ENCODE data around the gene KRTAP4-12. TPM values are rescaled to one million over a fixed set of nuclear protein-coding genes. Genes with fewer than 3 reads are reported as not detected.
"Not testable (repeated sequence)": the region's sequence is repeated elsewhere in the genome, so short reads cannot be mapped to it uniquely, and the experiment has no call there.

KRTAP4-12 gene
- total and polyA plus RNA-seq, 2 experiments from 2014 or later, result not detected

DNA sequence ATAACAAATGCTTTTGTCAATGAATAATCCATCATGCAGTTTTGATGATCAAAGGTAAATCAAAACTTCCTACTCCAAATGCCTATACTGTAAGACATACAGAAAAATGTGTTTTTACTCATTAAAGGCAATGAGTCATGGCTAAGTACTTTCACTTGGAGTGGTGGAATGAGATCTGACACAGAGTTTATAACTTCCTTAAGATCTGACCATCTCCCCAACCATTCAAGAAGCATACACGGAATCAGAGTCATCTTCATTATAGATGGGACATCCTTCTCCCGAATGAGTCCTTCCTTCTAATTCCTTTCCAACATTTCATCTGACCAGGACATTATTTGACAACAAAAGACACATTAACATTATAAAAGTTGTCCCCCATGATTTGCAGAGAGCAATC, 40.6 kb downstream of the KRTAP4-12 start:
- H3K27ac ChIP-seq; DNase-seq (ENCODE audit: low read depth in 1 of 2, low spot score in 1 of 2); H3K36me3 ChIP-seq; H3K27me3 ChIP-seq; H3K9me3 ChIP-seq (ENCODE audit: low read depth); H3K4me1 ChIP-seq (ENCODE audit: low read depth); H3K4me3 ChIP-seq: not testable (repeated sequence)

DNA sequence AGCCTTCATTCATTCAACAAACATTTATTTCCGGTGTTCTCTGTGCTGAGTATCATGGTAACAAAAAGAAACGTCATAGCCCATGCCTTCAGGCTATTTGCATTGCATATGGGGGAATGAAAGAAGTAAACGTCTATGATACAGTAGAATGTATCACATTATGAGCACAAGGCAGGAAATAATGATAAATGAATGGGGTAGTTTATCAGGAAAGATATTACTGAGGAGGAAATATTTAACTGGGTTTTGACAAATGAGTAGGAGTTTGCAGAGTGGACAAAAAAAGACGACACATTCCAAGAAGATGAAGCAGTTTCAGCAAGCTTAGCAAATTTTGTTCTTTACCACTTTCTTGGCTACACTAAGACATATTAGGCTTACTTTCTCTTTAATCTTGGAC, 41.4 kb downstream of the KRTAP4-12 start:
- Histone ChIP-seq H3K36me3 (no peaks in the 10 kb centered on the region), H3K4me1 (ENCODE audit: low read depth) (no peaks in the 10 kb centered on the region), H3K4me3 (no peak overlapping the region), H3K9me3 (ENCODE audit: low read depth) (peaks cover 3% of the 10 kb centered on the region), H3K27ac (no peak overlapping the region), H3K27me3 (no peaks in the 10 kb centered on the region)
- TF ChIP-seq, protein P1, sequence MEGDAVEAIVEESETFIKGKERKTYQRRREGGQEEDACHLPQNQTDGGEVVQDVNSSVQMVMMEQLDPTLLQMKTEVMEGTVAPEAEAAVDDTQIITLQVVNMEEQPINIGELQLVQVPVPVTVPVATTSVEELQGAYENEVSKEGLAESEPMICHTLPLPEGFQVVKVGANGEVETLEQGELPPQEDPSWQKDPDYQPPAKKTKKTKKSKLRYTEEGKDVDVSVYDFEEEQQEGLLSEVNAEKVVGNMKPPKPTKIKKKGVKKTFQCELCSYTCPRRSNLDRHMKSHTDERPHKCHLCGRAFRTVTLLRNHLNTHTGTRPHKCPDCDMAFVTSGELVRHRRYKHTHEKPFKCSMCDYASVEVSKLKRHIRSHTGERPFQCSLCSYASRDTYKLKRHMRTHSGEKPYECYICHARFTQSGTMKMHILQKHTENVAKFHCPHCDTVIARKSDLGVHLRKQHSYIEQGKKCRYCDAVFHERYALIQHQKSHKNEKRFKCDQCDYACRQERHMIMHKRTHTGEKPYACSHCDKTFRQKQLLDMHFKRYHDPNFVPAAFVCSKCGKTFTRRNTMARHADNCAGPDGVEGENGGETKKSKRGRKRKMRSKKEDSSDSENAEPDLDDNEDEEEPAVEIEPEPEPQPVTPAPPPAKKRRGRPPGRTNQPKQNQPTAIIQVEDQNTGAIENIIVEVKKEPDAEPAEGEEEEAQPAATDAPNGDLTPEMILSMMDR (IDR thresholded peaks at IDR 0.05; ENCODE audit: low read depth, low read length), result no peak
- no peak for DNase-seq (ENCODE audit: low read depth in 1 of 2, low spot score in 1 of 2)

DNA sequence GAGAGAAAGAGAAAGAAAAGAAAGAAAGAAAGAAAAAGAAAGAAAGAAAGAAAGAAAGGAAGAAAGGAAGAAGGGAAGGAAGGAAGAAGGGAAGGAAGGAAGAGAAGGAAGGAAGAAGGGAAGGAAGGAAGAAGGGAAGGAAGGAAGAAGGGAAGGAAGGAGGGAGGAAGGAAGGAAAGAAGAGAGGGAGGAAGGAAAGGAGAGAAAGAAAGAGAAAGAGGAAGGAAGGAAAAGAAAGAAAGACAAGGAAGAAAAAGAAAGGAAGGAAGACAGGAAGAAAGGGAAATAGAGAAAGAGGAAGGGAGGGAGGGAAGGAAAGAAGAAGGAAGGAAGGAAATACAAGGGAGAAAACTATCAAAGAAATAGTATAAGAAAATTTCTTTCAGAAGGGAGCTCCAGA, 47.2 kb downstream of the KRTAP4-12 start:
- Histone ChIP-seq H3K4me1 (ENCODE audit: low read depth) (no peaks in the 10 kb centered on the region), H3K9me3 (ENCODE audit: low read depth) (peaks cover 3% of the 10 kb centered on the region), H3K4me3 (no peak overlapping the region), H3K27ac (no peak overlapping the region), H3K36me3 (no peaks in the 10 kb centered on the region), H3K27me3 (peaks cover 3% of the 10 kb centered on the region)
- TF ChIP-seq, protein P1 (IDR thresholded peaks at IDR 0.05; ENCODE audit: low read depth, low read length), result no peak
- no peak for DNase-seq (ENCODE audit: low read depth in 1 of 2, low spot score in 1 of 2)

DNA sequence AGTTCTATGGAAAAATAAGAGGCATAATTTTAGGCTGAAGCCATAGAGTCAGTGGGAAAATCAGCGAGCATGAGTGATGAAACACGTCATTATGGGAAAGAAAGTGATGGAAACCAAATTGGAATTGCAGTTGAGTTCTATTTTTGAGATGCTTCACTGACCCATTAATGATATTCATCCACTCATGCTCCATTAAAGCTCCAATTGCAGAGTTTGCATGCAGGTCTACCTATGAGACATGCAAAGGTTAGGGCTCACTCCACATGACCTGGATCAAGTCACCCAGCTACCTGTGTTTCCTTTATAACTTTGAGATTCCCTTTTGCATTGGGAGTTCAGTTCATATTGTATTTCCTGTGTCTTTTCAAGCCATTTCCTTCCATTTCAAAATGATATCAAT, 50.3 kb downstream of the KRTAP4-12 start:
- TF ChIP-seq, protein P1 (IDR thresholded peaks at IDR 0.05; ENCODE audit: low read depth, low read length), result no peak
- Histone ChIP-seq H3K36me3 (no peaks in the 10 kb centered on the region), H3K27ac (no peak overlapping the region), H3K4me3 (no peak overlapping the region), H3K27me3 (peaks cover 3% of the 10 kb centered on the region), H3K4me1 (ENCODE audit: low read depth) (no peaks in the 10 kb centered on the region), H3K9me3 (ENCODE audit: low read depth) (peaks cover 3% of the 10 kb centered on the region)
- no peak for DNase-seq (ENCODE audit: low read depth in 1 of 2, low spot score in 1 of 2)

Other genes with a start within 250 kb of the KRTAP4-12 start
Only the 30 nearest of the 39 such genes appear.
- not detected in 2 replicates for gene KRT40, start 139.9 kb downstream of the KRTAP4-12 start, total RNA-seq
- gene KRT40, start 139.9 kb downstream of the KRTAP4-12 start, polyA plus RNA-seq, result not detected in 2 replicates
- not detected in 2 replicates for gene KRTAP3-3, start 130.0 kb downstream of the KRTAP4-12 start, total RNA-seq
- gene KRTAP3-3, start 130.0 kb downstream of the KRTAP4-12 start, polyA plus RNA-seq, result not detected in 2 replicates
- not detected in 2 replicates for gene KRTAP3-2, start 124.3 kb downstream of the KRTAP4-12 start, total RNA-seq
- gene KRTAP3-2, start 124.3 kb downstream of the KRTAP4-12 start, polyA plus RNA-seq, result not detected in 2 replicates
- not detected in 2 replicates for gene KRTAP3-1, start 115.1 kb downstream of the KRTAP4-12 start, total RNA-seq
- gene KRTAP3-1, start 115.1 kb downstream of the KRTAP4-12 start, polyA plus RNA-seq, result not detected in 2 replicates
- not detected in 2 replicates for gene KRTAP1-5, start 97.0 kb downstream of the KRTAP4-12 start, total RNA-seq
- gene KRTAP1-5, start 97.0 kb downstream of the KRTAP4-12 start, polyA plus RNA-seq, result not detected in 2 replicates
- not detected in 2 replicates for gene KRTAP1-4, start 94.0 kb downstream of the KRTAP4-12 start, total RNA-seq
- not detected in 2 replicates for gene KRTAP1-4, start 94.0 kb downstream of the KRTAP4-12 start, polyA plus RNA-seq
- not detected in 2 replicates for gene KRTAP1-3, start 89.3 kb downstream of the KRTAP4-12 start, total RNA-seq
- gene KRTAP1-3, start 89.3 kb downstream of the KRTAP4-12 start, polyA plus RNA-seq, result not detected in 2 replicates
- gene KRTAP1-1, start 82.7 kb downstream of the KRTAP4-12 start, total RNA-seq, result not detected in 2 replicates
- gene KRTAP1-1, start 82.7 kb downstream of the KRTAP4-12 start, polyA plus RNA-seq, result not detected in 2 replicates
- gene KRTAP2-1, start 76.9 kb downstream of the KRTAP4-12 start, total RNA-seq, result not detected in 2 replicates
- not detected in 2 replicates for gene KRTAP2-1, start 76.9 kb downstream of the KRTAP4-12 start, polyA plus RNA-seq
- not detected in 2 replicates for gene KRTAP2-2, start 69.0 kb downstream of the KRTAP4-12 start, total RNA-seq
- not detected in 2 replicates for gene KRTAP2-2, start 69.0 kb downstream of the KRTAP4-12 start, polyA plus RNA-seq
- gene KRTAP2-3, start 64.1 kb downstream of the KRTAP4-12 start, total RNA-seq, result not detected in 2 replicates
- not detected in 2 replicates for gene KRTAP2-3, start 64.1 kb downstream of the KRTAP4-12 start, polyA plus RNA-seq
- not detected in 2 replicates for gene KRTAP2-4, start 58.3 kb downstream of the KRTAP4-12 start, total RNA-seq
- gene KRTAP2-4, start 58.3 kb downstream of the KRTAP4-12 start, polyA plus RNA-seq, result not detected in 2 replicates
- gene KRTAP4-7, start 40.0 kb downstream of the KRTAP4-12 start, total RNA-seq, result not detected in 2 replicates
- gene KRTAP4-7, start 40.0 kb downstream of the KRTAP4-12 start, polyA plus RNA-seq, result not detected in 2 replicates
- not detected in 2 replicates for gene KRTAP4-8, start 26.0 kb downstream of the KRTAP4-12 start, total RNA-seq
- gene KRTAP4-8, start 26.0 kb downstream of the KRTAP4-12 start, polyA plus RNA-seq, result not detected in 2 replicates
- not detected in 2 replicates for gene KRTAP4-16, start 22.0 kb downstream of the KRTAP4-12 start, total RNA-seq
- gene KRTAP4-16, start 22.0 kb downstream of the KRTAP4-12 start, polyA plus RNA-seq, result not detected in 2 replicates
- not detected in 2 replicates for gene KRTAP4-9, start 18.8 kb downstream of the KRTAP4-12 start, total RNA-seq
- not detected in 2 replicates for gene KRTAP4-9, start 18.8 kb downstream of the KRTAP4-12 start, polyA plus RNA-seq
- gene KRTAP4-11, start 5.8 kb downstream of the KRTAP4-12 start, total RNA-seq, result not detected in 2 replicates
- gene KRTAP4-11, start 5.8 kb downstream of the KRTAP4-12 start, polyA plus RNA-seq, result not detected in 2 replicates
- not detected in 2 replicates for gene KRTAP4-6, start 16.4 kb upstream of the KRTAP4-12 start, total RNA-seq
- not detected in 2 replicates for gene KRTAP4-6, start 16.4 kb upstream of the KRTAP4-12 start, polyA plus RNA-seq
- gene KRTAP4-5, start 25.6 kb upstream of the KRTAP4-12 start, total RNA-seq, result not detected in 2 replicates
- gene KRTAP4-5, start 25.6 kb upstream of the KRTAP4-12 start, polyA plus RNA-seq, result not detected in 2 replicates
- gene KRTAP4-4, start 36.6 kb upstream of the KRTAP4-12 start, total RNA-seq, result not detected in 2 replicates
- not detected in 2 replicates for gene KRTAP4-4, start 36.6 kb upstream of the KRTAP4-12 start, polyA plus RNA-seq
- not detected in 2 replicates for gene KRTAP4-3, start 44.0 kb upstream of the KRTAP4-12 start, total RNA-seq
- gene KRTAP4-3, start 44.0 kb upstream of the KRTAP4-12 start, polyA plus RNA-seq, result not detected in 2 replicates
- not detected in 2 replicates for gene KRTAP4-2, start 54.0 kb upstream of the KRTAP4-12 start, total RNA-seq
- not detected in 2 replicates for gene KRTAP4-2, start 54.0 kb upstream of the KRTAP4-12 start, polyA plus RNA-seq
- gene KRTAP4-1, start 60.7 kb upstream of the KRTAP4-12 start, total RNA-seq, result not detected in 2 replicates
- not detected in 2 replicates for gene KRTAP4-1, start 60.7 kb upstream of the KRTAP4-12 start, polyA plus RNA-seq
- not detected in 2 replicates for gene KRTAP9-1, start 65.7 kb upstream of the KRTAP4-12 start, total RNA-seq
- gene KRTAP9-1, start 65.7 kb upstream of the KRTAP4-12 start, polyA plus RNA-seq, result not detected in 2 replicates
- not detected in 2 replicates for gene KRTAP9-2, start 102.5 kb upstream of the KRTAP4-12 start, total RNA-seq
- not detected in 2 replicates for gene KRTAP9-2, start 102.5 kb upstream of the KRTAP4-12 start, polyA plus RNA-seq
- gene KRTAP9-3, start 108.3 kb upstream of the KRTAP4-12 start, total RNA-seq, result not detected in 2 replicates
- gene KRTAP9-3, start 108.3 kb upstream of the KRTAP4-12 start, polyA plus RNA-seq, result not detected in 2 replicates
- gene KRTAP9-8, start 113.8 kb upstream of the KRTAP4-12 start, total RNA-seq, result not detected in 2 replicates
- not detected in 2 replicates for gene KRTAP9-8, start 113.8 kb upstream of the KRTAP4-12 start, polyA plus RNA-seq
- gene KRTAP9-4, start 125.5 kb upstream of the KRTAP4-12 start, total RNA-seq, result not detected in 2 replicates
- not detected in 2 replicates for gene KRTAP9-4, start 125.5 kb upstream of the KRTAP4-12 start, polyA plus RNA-seq
- not detected in 2 replicates for gene KRTAP9-9, start 131.2 kb upstream of the KRTAP4-12 start, total RNA-seq
- gene KRTAP9-9, start 131.2 kb upstream of the KRTAP4-12 start, polyA plus RNA-seq, result not detected in 2 replicates
- gene KRTAP9-6, start 141.2 kb upstream of the KRTAP4-12 start, total RNA-seq, result not detected in 2 replicates
- gene KRTAP9-6, start 141.2 kb upstream of the KRTAP4-12 start, polyA plus RNA-seq, result not detected in 2 replicates

Data from cardiac muscle cell (in vitro differentiated cells and primary cell).